Right cardiac atrium (tissue), 5 donors: Measurements from ENCODE around the gene ADK. TPM values are rescaled to one million over a fixed set of nuclear protein-coding genes. Genes with fewer than 3 reads are reported as not detected.

Experiments
- ATAC-seq, 2 donors: fragments of 200-7000 bp; cut with Tn5 transposase; one replicate each; pipeline versions ENCODE4 v1.8.0 to v1.9.1; 2020; ENCODE audit warnings: moderate library complexity in 2 of 2, mild to moderate bottlenecking in 1 of 2
- DNase-seq, 3 donors: peaks; one replicate each; pipeline ENCODE4 v3.0.0-alpha.2; 2020
- H3K27ac ChIP-seq: one replicate; pipeline ENCODE4 v1.5.1; 2013; ENCODE audit warnings: mild to moderate bottlenecking, low read length, control low read depth, moderate library complexity
- H3K27me3 ChIP-seq: one replicate; pipeline ENCODE4 v1.6.1; 2013; ENCODE audit not compliant: control insufficient read depth, insufficient read depth
- H3K4me1 ChIP-seq: one replicate; pipeline ENCODE4 v1.6.1; 2013; ENCODE audit warnings: low read length; ENCODE audit not compliant: control insufficient read depth, insufficient read depth
- H3K4me3 ChIP-seq: one replicate; pipeline ENCODE4 v1.5.1; 2013; ENCODE audit warnings: low read length, control low read depth
- H3K9me3 ChIP-seq: one replicate; pipeline ENCODE4 v1.6.1; 2013; ENCODE audit warnings: low read length; ENCODE audit not compliant: control insufficient read depth
- WGBS: extraction: QIAGEN DNeasy Blood & Tissue Kit; methylation state at CpG from one replicate; pipeline ENCODE4 v1.1.7; 2013; 5-methylcytosine and 5-hydroxymethylcytosine counted together
- intact Hi-C, 4 donors: fragments of 100-400 bp; cut with DNase I; formaldehyde crosslinking; loops; one replicate each; pipeline versions ENCODE4 v1.11.0 to v1.14.0; 2022 to 2023
- polyA plus RNA-seq: library from polyadenylated mRNA; stranded (reverse); fragments of 200-250 nt; gene quantifications from one replicate; pipeline ENCODE4 v1.2.3, GENCODE V29; 2013
- total RNA-seq, 4 donors: library from RNA; stranded (reverse); fragmentation: NEBNext Ultra II Directional; extraction: Animal tissue kit (Norgen Biotek cat#: 25700); gene quantifications; one replicate each; pipeline ENCODE4 v1.2.1, GENCODE V29; 2021
- donor health status: healthy with polysubstance abuse.
- donor health status: DM: no; HTN: yes; CAD: no.
- donor health status: DM: no; HTN: no; CAD: no.
- donor health status: DM: no; HTN: yes; CAD: no; lungs with severe emphysema.
- donor health status: DM: yes; HTN: yes; CAD: no.

The ADK gene
- total and polyA plus RNA-seq, 5 donors = 34.5 to 42.2 (median 41.0) TPM

DNA sequence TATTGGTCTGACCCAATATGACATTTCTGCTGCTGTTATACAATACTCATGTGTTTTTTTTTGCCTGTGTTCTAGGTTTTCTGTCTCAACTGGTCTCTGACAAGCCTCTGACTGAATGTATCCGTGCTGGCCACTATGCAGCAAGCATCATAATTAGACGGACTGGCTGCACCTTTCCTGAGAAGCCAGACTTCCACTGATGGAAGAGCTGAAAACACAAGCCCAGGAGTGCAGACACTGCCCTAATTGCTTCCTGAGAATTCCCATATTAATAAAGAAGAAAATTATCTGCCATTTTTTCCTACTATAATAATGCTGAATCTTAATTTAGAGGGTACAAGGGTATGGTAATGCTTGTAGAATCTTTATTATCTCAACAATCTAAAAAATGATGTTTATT, 557.2 kb downstream of the ADK start:
- no peak for ATAC-seq
- H3K9me3 ChIP-seq = no peaks in the 10 kb centered on the region

DNA sequence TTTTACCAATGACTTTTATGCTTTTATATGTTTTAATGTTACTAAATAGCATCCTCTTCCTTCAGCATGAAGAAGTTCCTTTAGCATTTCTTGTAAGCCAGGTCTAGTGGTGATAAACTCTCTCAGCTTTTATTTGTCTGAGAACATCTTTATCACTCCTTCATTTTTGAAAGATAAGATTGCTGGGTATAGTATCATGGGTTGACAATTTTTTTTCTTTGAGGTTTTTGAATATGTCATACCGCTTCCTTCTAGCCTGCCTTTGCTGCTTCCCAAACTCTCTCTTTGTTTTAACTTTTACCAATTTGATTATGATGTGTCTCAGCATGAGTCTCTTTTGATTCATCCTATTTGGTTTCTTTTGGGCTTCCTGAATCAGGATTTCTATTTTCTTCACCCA, 567.2 kb downstream of the ADK start:
- intact Hi-C loops = no loop called here
- Histone ChIP-seq H3K4me3 (no peak overlapping the region), H3K27ac (no peak overlapping the region), H3K27me3 (no peaks in the 10 kb centered on the region), H3K4me1 (no peaks in the 10 kb centered on the region), H3K9me3 (no peaks in the 10 kb centered on the region)
- WGBS = 94% methylated on average over 1 of the region's 1 CpG
- no peak for DNase-seq
- ATAC-seq = no peak

More for the DNA sequence above, 557.2 kb downstream of the ADK start:
- no peak overlapping the region for H3K27ac ChIP-seq
- no peaks in the 10 kb centered on the region for H3K27me3 ChIP-seq
- WGBS = 96% methylated on average over 2 of the region's 2 CpGs
- H3K4me1 ChIP-seq = no peaks in the 10 kb centered on the region
- no peak overlapping the region for H3K4me3 ChIP-seq
- no peak for DNase-seq
- intact Hi-C loops = no loop called here

- intact Hi-C loops = no loop called here
- Histone ChIP-seq H3K27ac (no peak overlapping the region), H3K4me1 (no peaks in the 10 kb centered on the region), H3K4me3 (no peak overlapping the region), H3K9me3 (no peaks in the 10 kb centered on the region), H3K27me3 (no peaks in the 10 kb centered on the region)
- WGBS = 79% methylated on average over 1 of the region's 1 CpG
- no peak for ATAC-seq
- no peak for DNase-seq
Measured at GRCh38 chr10:74728225-74728624, 577.2 kb downstream of the ADK start.

DNA sequence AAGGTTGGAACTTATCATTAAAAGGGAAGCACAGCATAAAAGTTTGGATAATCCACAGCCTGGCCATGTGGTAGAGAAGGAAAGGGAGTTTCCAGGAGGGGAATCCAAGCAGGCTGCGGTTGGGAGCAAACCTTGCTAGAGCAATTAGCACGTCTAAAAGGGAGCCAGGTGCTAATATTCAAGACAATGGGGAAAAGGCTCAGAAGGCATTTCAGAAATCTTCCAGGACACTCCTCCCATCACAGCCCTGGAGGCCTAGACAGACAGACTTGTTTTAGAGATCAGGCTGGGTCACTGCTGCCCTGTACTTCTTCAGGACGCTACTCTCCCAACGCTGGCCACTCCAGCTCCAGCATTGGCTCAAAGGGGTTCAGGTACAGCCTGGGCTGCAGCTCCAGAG, 579.2 kb downstream of the ADK start:
- WGBS = 63% methylated on average over 4 of the region's 4 CpGs
- Histone ChIP-seq H3K4me1 (no peaks in the 10 kb centered on the region), H3K9me3 (no peaks in the 10 kb centered on the region), H3K27me3 (no peaks in the 10 kb centered on the region), H3K27ac (no peak overlapping the region), H3K4me3 (no peak overlapping the region)
- intact Hi-C loops = no loop called here
- no peak for ATAC-seq
- DNase-seq = no peak

GRCh38 chr10:74733612-74734011, 582.6 kb downstream of the ADK start:
- DNase-seq = no peak
- 100% methylated on average over 1 of the region's 1 CpG for WGBS
- no peak for ATAC-seq
- intact Hi-C loops = no loop called here
- H3K27me3 ChIP-seq = no peaks in the 10 kb centered on the region
- no peaks in the 10 kb centered on the region for H3K4me1 ChIP-seq
- H3K9me3 ChIP-seq = no peaks in the 10 kb centered on the region
- H3K4me3 ChIP-seq = no peak overlapping the region
- no peak overlapping the region for H3K27ac ChIP-seq

DNA sequence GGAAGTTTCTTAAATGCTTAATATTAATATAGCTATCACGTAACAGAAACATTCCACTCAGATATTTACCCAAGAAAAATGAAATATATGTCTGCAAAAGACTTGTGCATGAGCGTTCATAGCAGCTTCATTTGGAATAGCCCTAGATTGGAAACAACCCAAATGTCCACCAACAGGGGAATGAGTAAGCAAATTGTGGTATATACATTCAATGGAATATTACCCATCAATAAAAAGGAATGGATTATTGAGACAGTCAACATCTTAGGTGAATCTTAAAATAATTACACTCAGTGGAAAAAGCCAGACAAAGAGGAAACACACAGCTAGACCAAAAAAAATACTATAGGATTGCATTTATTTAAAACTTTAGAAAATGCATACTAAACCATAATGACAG, 585.0 kb downstream of the ADK start:
- Histone ChIP-seq H3K27ac (no peak overlapping the region), H3K27me3 (no peaks in the 10 kb centered on the region), H3K4me3 (no peak overlapping the region), H3K4me1 (peaks cover 2% of the 10 kb centered on the region), H3K9me3 (no peaks in the 10 kb centered on the region)
- intact Hi-C loops = no loop called here
- ATAC-seq (no peak), DNase-seq (no peak)
- 79% methylated on average over 2 of the region's 2 CpGs for WGBS

DNA sequence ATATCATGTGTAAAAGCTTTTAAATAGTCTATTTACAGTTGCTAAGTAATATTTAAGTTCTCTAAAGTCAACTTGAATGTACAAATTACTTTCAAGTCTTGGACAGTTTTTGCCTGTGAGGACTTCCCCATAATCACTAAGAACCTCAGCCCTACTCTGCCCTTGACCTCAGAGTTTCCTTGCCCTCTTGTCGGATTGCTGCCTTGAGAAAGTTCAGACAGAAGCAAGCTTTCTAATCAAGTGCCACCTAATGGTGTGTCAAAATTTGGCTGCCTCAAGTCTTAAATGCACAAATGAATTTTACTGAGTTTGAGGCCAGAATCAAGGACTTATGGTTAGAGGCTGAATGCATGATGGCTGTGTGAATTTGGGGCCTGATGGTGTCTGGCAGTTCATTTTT, 587.0 kb downstream of the ADK start:
- DNase-seq (no peak), ATAC-seq (no peak)
- no peaks in the 10 kb centered on the region for H3K27me3 ChIP-seq
- WGBS = 59% methylated on average over 1 of the region's 1 CpG
- H3K4me3 ChIP-seq = no peak overlapping the region
- peaks cover 2% of the 10 kb centered on the region for H3K4me1 ChIP-seq
- intact Hi-C loops = no loop called here
- H3K27ac ChIP-seq = no peak overlapping the region
- no peaks in the 10 kb centered on the region for H3K9me3 ChIP-seq

- Histone ChIP-seq H3K27me3 (no peaks in the 10 kb centered on the region), H3K4me1 (peaks cover 2% of the 10 kb centered on the region), H3K9me3 (no peaks in the 10 kb centered on the region), H3K27ac (no peak overlapping the region), H3K4me3 (no peak overlapping the region)
- no peak for ATAC-seq
- 57% methylated on average over 3 of the region's 3 CpGs for WGBS
- DNase-seq = no peak
- intact Hi-C loops = no loop called here
Measured at GRCh38 chr10:74738542-74738941, 587.5 kb downstream of the ADK start.

DNA sequence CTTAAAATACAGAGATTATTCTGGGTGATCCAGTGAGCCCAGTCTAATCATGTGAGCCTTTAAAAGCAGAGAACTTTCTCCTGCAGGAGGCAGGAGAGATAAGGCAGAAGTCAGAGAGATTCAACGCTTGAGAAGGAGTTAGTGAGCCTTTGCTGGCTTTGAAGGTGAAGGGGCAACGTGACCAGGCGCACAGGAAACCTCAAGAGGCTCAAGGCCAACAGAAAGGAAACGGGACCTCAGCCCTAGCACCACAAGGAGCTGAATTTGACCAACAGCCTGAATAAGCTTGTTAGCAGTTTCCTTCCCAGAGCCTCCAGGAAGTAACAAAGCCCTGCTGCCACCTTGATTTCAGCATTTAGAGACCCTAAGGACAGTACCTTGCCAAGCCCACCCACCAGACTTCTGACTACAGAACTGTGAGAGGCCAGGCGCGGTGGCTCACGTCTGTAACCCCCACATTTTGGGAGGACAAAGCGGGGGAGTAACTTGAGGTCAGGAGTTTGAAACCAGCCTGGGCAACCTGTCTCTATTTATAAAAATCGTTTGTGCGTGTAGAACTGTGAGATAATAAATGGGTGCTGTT, 588.1 kb downstream of the ADK start:
- no peak overlapping the region for H3K27ac ChIP-seq
- no peak for DNase-seq
- 47% methylated on average over 10 of the region's 10 CpGs for WGBS
- no peak overlapping the region for H3K4me3 ChIP-seq
- peak in 1 of 2 donors; percentile 46 for ATAC-seq
- H3K27me3 ChIP-seq = no peaks in the 10 kb centered on the region
- intact Hi-C loops = no loop called here
- peaks cover 2% of the 10 kb centered on the region for H3K4me1 ChIP-seq
- H3K9me3 ChIP-seq = no peaks in the 10 kb centered on the region

DNA sequence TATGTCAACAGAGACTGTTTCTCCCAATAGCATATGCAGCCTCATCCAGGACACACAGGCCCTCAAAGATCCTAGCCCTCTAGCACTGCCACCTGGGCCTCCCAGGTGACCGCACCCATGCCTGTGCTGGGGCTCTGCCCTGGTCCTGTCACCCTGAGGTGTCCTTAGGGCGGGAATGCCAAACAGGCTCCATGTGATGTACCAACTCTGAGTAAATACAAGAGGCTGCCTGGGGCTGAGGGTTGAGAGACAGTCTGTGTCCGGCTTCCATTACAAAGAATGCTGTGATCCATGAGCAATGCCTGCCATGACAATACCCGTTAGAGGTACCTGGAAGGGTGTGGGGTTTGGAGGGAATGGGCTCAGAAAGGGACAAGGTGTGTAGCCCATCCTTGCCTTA, 592.4 kb downstream of the ADK start:
- no peaks in the 10 kb centered on the region for H3K9me3 ChIP-seq
- ATAC-seq (no peak), DNase-seq (no peak)
- H3K27ac ChIP-seq = no peak overlapping the region
- peaks cover 2% of the 10 kb centered on the region for H3K4me1 ChIP-seq
- H3K4me3 ChIP-seq = no peak overlapping the region
- 95% methylated on average over 4 of the region's 4 CpGs for whole genome bisulfite sequencing
- H3K27me3 ChIP-seq = no peaks in the 10 kb centered on the region
- intact Hi-C loops = no loop called here

GRCh38 chr10:74745449-74745848, 594.4 kb downstream of the ADK start:
- Histone ChIP-seq H3K4me3 (no peak overlapping the region), H3K27me3 (no peaks in the 10 kb centered on the region), H3K27ac (no peak overlapping the region), H3K9me3 (no peaks in the 10 kb centered on the region), H3K4me1 (no peaks in the 10 kb centered on the region)
- DNase-seq = no peak
- intact Hi-C loops = no loop called here
- no peak for ATAC-seq
- WGBS = 80% methylated on average over 4 of the region's 4 CpGs

- no peak for ATAC-seq
Measured at GRCh38 chr10:74746813-74747212, 595.8 kb downstream of the ADK start.

More at GRCh38 chr10:74746813-74747212, 595.8 kb downstream of the ADK start:
- no peaks in the 10 kb centered on the region for H3K9me3 ChIP-seq
- no peak overlapping the region for H3K4me3 ChIP-seq
- no peaks in the 10 kb centered on the region for H3K27me3 ChIP-seq
- H3K27ac ChIP-seq = no peak overlapping the region
- no peaks in the 10 kb centered on the region for H3K4me1 ChIP-seq
- no peak for DNase-seq
- intact Hi-C loops = no loop called here
- 92% methylated on average over 14 of the region's 14 CpGs for WGBS
